ENCODE results near the gene JAZF1.

GRCh38 chr7:28052933-28053332 lies 127.7 kb downstream of the JAZF1 start:
- TF ChIP-seq EZH2 (IDR thresholded peaks at IDR 0.05; ENCODE audit: insufficient read depth, poor library complexity, severe bottlenecking): no peak
- no peak for TF ChIP-seq EZH2phosphoT487 (IDR thresholded peaks at IDR 0.05; ENCODE audit: insufficient read depth, low read depth)

Data from GM23248 (cell line).